Omental fat pad (tissue), 4 donors: ENCODE measurements around the gene SLC18A3. TPM values are rescaled to one million over a fixed set of nuclear protein-coding genes. Genes with fewer than 3 reads are reported as not detected.

Experiments used
- ATAC-seq: fragments of 150-250 bp; one replicate; pipeline ENCODE4 v1.9.1; 2016; ENCODE audit warnings: mild to moderate bottlenecking, moderate library complexity; ENCODE audit not compliant: low FRiP score
- DNase-seq: peaks from one replicate; pipeline ENCODE4 v3.0.0-alpha.2; 2019; ENCODE audit warnings: low spot score
- total RNA-seq, 4 donors: library from RNA; depleted of rRNA; stranded (reverse); fragments of >200 nt; gene quantifications; one replicate each; pipeline ENCODE4 v1.1.0, GENCODE V29; 2016
- TF ChIP-seq, protein P1 (sequence below), 3 donors: fragments of 450-650 bp; IDR thresholded peaks; one replicate each; pipeline ENCODE4 v1.5.1; 2016 to 2017; ENCODE audit warnings: antibody characterized with exemption in 3 of 3, mild to moderate bottlenecking in 3 of 3, moderate library complexity in 2 of 3

The SLC18A3 gene
- total RNA-seq, 4 donors from 2014 or later: not detected

DNA sequence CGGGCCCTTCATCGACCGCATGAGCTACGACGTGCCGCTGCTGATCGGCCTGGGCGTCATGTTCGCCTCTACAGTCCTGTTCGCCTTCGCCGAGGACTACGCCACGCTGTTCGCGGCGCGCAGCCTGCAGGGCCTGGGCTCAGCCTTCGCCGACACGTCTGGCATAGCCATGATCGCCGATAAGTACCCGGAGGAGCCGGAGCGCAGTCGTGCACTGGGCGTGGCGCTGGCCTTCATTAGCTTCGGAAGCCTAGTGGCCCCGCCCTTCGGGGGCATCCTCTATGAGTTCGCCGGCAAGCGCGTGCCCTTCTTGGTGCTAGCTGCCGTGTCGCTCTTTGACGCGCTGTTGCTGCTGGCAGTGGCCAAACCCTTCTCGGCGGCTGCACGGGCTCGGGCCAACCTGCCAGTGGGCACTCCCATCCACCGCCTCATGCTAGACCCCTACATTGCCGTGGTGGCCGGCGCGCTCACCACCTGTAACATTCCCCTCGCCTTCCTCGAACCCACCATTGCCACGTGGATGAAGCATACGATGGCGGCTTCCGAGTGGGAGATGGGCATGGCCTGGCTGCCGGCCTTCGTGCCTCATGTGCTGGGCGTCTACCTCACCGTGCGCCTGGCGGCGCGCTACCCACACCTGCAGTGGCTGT, 1.2 kb downstream of the SLC18A3 start:
- DNase-seq (no peak), ATAC-seq (no peak)
- TF ChIP-seq, protein P1, sequence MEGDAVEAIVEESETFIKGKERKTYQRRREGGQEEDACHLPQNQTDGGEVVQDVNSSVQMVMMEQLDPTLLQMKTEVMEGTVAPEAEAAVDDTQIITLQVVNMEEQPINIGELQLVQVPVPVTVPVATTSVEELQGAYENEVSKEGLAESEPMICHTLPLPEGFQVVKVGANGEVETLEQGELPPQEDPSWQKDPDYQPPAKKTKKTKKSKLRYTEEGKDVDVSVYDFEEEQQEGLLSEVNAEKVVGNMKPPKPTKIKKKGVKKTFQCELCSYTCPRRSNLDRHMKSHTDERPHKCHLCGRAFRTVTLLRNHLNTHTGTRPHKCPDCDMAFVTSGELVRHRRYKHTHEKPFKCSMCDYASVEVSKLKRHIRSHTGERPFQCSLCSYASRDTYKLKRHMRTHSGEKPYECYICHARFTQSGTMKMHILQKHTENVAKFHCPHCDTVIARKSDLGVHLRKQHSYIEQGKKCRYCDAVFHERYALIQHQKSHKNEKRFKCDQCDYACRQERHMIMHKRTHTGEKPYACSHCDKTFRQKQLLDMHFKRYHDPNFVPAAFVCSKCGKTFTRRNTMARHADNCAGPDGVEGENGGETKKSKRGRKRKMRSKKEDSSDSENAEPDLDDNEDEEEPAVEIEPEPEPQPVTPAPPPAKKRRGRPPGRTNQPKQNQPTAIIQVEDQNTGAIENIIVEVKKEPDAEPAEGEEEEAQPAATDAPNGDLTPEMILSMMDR (IDR thresholded peaks at IDR 0.05): no peak

DNA sequence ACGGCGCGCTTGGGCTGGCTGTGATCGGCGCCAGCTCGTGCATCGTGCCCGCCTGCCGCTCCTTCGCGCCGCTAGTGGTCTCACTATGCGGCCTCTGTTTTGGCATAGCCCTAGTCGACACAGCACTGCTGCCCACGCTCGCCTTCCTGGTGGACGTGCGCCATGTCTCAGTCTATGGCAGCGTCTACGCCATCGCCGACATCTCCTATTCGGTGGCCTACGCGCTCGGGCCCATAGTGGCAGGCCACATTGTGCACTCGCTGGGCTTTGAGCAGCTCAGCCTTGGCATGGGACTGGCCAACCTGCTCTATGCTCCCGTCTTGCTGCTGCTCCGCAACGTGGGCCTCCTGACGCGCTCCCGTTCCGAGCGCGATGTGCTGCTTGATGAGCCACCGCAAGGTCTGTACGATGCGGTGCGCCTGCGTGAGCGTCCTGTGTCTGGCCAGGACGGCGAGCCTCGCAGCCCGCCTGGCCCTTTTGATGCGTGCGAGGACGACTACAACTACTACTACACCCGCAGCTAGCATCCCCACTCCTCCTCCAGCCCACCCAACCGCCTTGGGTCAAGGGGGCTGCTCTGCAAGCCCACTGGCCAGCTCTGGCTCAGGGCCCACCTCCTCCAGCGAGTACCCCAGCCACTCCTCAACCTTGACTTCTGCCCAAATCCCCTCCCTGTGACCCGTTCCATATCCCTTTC, 1.9 kb downstream of the SLC18A3 start:
- ATAC-seq: no peak
- TF ChIP-seq, protein P1 (IDR thresholded peaks at IDR 0.05): no peak
- no peak for DNase-seq

DNA sequence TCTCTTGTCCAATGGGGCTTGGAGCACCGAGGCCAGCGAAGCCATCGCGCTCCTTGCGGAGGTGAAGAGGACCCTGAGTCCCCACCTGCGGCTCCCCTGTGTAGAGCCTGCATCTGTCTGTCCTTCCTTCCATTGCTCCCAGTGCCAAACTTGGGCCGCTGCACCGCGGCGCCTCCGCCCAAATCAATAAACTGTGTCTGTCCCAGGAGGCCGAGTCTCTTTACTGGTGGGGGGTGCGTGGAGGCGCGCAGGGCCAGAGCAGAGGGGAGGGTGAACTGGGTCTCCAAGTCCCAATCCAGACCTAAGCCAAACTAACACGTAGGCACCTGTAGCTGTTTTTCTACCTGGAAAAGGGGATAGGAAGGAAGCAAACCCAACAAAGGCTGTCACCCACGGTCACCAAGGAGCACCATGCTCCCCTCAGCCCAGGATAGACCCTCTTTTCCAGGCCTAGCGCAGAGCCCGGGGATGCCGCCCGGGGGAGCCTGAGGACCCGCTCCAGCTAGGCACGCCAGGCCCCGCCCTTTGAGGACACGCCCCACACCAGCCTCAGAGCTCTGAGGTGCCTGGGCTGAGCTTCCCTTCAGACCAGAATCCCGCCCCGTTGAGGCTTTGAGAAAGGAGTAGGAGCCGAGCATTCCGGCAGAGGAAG, 2.5 kb downstream of the SLC18A3 start:
- DNase-seq: no peak
- ATAC-seq: no peak
- TF ChIP-seq, protein P1 (IDR thresholded peaks at IDR 0.05): no peak

DNA sequence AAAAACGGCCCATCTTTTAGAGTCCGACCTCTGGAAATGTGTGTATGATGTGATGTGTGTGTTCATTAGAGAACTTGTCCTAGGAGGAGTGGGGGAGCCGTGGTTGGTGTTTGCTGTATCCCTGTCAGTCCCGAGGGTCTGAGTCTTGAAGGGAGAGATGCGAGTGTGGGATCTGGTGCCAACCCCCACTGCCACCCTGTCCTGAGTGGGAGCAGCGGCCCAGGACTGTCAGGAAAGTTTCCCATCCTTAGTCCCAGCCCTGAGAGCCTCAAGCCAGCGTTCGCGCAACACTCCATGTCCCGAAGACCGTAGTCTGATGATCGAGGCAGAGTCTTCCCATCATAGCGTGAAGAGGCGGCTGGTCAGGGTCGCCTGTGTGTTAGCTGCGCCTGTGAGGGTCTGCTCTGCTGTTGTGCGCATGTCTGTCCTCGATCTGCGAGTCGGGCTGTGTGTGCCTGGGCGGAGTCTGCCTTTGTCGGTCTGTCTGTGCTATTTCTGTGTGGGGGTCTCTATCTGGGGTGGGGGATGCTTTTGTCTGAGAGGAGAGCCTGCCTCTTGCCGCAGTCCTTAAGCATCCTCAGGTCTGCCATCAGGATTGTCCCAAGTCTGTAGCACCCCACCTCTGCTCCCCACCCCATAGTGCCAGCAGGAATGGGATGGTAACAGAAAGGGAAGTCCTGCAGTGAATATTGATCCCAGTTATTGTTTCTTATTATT, 3.2 kb downstream of the SLC18A3 start:
- ATAC-seq: no peak
- DNase-seq: no peak
- TF ChIP-seq, protein P1 (IDR thresholded peaks at IDR 0.05): no peak

DNA sequence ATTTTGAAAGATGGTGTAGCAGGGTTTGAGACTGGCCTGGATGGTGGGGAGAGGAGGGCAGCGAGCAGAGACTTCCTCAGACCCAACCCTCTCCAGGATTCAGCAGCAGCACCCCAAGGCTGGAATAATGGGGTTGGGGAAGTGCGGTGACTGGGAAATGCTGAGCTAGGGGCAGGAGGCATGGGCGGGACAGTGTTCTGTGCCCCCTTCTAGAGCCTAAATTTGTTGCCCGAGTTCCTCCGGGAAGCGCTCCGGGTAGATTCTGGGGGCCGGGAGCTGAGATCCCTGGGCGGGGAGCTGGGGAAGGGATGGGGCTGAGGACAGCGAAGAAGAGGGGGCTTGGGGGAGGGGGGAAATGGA, 3.8 kb downstream of the SLC18A3 start, which contains the start of gene CHAT:
Gene CHAT (plus strand): TSS at position 156 of the 360 bp plus-strand sequence. CDS start 153 bp downstream, at position 309.
- no peak for DNase-seq
- no peak for ATAC-seq
- TF ChIP-seq, protein P1 (IDR thresholded peaks at IDR 0.05): no peak

DNA sequence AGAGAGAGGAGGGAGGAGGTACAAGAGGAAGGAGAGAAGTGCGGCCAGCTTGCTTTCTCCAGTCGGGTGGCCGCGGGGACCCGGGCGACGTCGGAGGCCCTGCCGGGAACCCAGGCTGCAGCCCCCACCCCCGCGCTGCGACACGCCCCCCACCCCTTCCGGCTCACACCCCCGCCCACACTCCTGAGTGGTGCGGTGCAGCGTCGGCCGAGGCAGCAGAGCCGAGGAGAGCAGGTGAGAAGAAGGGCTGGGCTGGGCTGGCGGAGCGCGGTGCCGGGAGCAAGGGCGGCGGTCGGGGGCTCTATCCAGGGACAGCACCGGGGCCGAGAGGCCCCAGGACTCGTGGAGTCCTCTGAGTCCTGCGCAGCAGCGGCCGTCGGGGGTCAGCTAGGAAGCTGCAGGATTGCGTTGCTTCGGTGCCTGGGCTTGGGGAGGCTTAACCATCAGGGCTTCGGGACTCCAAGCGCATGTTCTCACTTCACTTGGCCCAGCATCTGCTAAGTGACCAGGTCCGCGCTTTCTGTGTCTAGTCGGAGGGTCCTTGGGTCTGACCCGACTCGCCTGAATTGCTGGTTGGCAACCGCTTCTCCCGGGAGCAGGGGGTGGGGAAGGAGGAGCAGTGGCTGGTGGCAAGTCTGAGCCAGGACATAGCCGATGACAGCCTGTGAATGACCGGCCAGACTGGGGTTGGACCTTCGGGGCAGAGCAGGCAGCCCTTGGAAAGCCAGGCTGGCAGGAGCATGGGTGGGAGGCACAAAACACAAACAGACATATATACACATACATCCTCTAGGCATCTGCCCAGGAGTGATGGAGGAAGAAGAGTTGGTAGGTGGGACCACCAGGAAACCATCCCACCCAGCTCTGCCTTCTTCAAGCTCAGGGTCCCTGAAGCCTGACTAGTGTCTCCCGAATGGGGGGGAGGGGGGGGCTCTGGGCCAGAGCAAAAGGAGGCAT, 4.4 kb downstream of the SLC18A3 start:
- DNase-seq (no peak), ATAC-seq (no peak)
- TF ChIP-seq, protein P1 (IDR thresholded peaks at IDR 0.05): no peak
